H1 (cell line): ENCODE data around the gene VSIG10L.

Source experiments
- CHD2 ChIP-seq: IDR thresholded peaks from 2 replicates; pipeline ENCODE4 v1.6.1; 2012; ENCODE audit warnings: low read length, improper control_type of control experiment
- CTCF ChIP-seq, 3 experiments: IDR thresholded peaks; 1 replicate in 2 of 3; 2 replicates in 1 of 3; pipeline versions ENCODE4 v1.5.1 to v1.6.1; 2011; ENCODE audit warnings: low read length in 3 of 3, mild to moderate bottlenecking in 3 of 3, inconsistent platforms in 2 of 3, low read depth in 1 of 3, moderate library complexity in 1 of 3; ENCODE audit not compliant: insufficient read depth in 1 of 3; ENCODE audit errors: control extremely low read depth in 1 of 3
- NRF1 ChIP-seq: IDR thresholded peaks from 2 replicates; pipeline ENCODE4 v1.6.1; 2011; ENCODE audit warnings: mild to moderate bottlenecking, low read depth, low read length, improper control_type of control experiment
- POLR2AphosphoS5 ChIP-seq: IDR thresholded peaks from 2 replicates; pipeline ENCODE4 v1.6.1; 2011; ENCODE audit warnings: low read depth, low read length
- SP2 ChIP-seq: IDR thresholded peaks from 2 replicates; pipeline ENCODE4 v1.6.1; 2012; ENCODE audit warnings: mild to moderate bottlenecking, low read length, inconsistent platforms
- TAF1 ChIP-seq: IDR thresholded peaks from 2 replicates; pipeline ENCODE4 v1.6.1; 2011; ENCODE audit warnings: mild to moderate bottlenecking, low read depth, low read length

DNA sequence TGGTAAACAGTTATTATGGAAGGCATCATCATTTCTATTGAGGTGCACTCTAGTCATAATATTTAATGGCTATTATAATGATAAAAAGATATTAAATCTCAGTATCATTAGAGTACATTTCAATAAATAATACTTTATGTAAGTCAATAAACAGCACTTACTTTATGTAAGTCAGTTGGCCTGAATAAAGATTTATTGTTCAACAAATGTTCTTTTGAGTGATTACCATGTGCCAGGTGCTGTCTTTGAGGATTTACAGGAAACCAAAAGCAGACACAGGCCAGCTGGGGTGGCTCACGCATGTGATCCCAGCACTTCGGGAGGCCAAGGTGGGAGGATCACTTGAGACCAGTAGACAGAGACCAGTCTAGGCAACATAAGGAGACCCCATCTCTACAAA is 35.5 kb upstream of the VSIG10L start:
- TF ChIP-seq NRF1, result no peak
- TF ChIP-seq POLR2AphosphoS5, result no peak
- no peak for TF ChIP-seq CHD2
- no peak for TF ChIP-seq TAF1
- TF ChIP-seq CTCF (IDR thresholded peaks at IDR 0.05; ENCODE audit: control extremely low read depth in 1 of 3, insufficient read depth in 1 of 3, low read depth in 1 of 3, low read length in 3 of 3), result no peak
- no peak for TF ChIP-seq SP2
